ENCODE results near the gene ISCA2.
"Not testable (repeated sequence)": the region's sequence is repeated elsewhere in the genome, so short reads cannot be mapped to it uniquely, and the experiment has no call there.

ISCA2 gene

DNA sequence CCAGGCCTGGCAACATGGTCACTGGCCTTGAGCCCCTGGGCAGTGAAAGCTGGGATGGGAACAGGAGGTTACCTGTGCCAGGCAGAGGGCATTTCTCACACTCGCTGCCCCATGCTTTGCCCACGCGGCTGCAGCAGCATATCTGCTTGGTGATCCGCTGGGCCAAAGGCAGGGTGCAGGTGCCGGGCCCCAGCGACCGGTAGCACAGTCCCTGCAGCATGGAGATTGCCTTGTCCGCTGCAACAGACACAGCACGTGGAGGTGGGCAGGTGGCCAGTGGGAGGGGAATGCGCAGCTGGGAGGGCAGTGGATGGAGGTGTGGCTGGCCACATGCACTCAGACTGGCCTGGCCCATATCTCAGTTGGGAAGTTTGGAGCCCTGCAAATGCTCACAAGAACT lies 35.3 kb downstream of the ISCA2 start:
- DNase-seq (ENCODE audit: low spot score): no peak

GRCh38 chr14:74531006-74531405 lies 37.4 kb downstream of the ISCA2 start:
- no peak for DNase-seq (ENCODE audit: low spot score)

- no peak for DNase-seq (ENCODE audit: low spot score)
Measured at GRCh38 chr14:74531467-74531866, 37.9 kb downstream of the ISCA2 start.

GRCh38 chr14:74532246-74532645 lies 38.7 kb downstream of the ISCA2 start:
- DNase-seq (ENCODE audit: low spot score): no peak

DNA sequence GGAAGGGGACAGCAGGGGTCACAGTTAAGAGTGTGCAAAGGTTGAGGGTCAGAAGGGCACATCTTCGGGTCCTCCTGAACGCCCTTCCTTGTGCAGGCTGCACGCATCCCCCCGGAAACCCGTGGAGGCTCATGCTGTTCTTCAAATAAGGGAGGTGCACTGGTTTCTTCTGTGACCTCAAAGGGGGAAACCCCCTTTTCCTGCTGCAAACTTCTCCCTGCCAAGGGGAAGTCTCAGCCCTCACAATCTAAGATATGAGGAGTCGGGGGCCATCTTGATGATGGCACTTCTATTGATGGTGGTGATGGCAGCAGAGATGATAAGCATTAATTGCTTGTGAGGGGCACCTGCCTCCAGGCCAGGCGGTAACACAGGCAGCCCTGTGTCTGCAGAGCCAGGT lies 40.0 kb downstream of the ISCA2 start:
- no peak for DNase-seq (ENCODE audit: low spot score)

GRCh38 chr14:74535756-74536325 lies 42.3 kb downstream of the ISCA2 start:
- no peak for DNase-seq (ENCODE audit: low spot score)

DNA sequence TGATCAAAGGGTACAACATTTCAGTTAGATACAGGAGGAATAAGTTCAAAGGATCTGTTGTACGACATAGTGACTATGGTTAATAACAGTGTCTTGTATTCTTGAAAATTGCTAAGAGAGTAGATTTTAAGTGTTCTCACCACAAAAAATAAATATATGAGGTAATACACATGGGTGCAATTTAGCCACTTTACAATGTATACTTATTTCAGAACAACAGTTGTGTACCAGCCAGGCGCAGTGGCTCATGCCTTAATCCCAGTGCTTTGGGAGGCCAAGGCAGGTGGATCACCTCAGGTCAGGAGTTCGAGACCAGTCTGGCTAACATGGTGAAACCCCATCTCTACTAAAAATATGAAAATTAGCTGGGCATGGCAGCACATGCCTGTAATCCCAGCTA lies 42.8 kb downstream of the ISCA2 start:
- DNase-seq (ENCODE audit: low spot score): not testable (repeated sequence)

- DNase-seq (ENCODE audit: low spot score): no peak
Measured at GRCh38 chr14:74538411-74539391, 45.1 kb downstream of the ISCA2 start.

DNA sequence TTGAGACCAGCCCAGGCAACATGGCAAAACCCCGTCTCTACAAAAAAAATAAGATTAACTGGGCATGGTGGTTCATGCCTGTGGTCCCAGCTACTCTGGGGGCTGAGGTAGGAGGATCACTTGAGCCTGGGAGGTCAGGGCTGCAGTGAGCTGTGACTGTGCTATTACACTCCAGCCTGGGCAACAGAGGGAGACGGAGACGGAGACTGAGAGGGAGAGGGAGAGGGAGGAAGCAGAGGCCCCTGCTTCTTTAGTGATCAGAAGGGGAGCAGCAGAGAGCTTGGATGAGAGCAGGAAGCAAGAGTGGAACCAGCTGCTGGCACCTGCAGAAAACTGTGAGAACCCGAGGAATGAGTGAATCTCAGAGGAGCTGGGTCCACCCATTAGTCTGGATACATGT lies 45.9 kb downstream of the ISCA2 start:
- DNase-seq (ENCODE audit: low spot score): no peak

DNA sequence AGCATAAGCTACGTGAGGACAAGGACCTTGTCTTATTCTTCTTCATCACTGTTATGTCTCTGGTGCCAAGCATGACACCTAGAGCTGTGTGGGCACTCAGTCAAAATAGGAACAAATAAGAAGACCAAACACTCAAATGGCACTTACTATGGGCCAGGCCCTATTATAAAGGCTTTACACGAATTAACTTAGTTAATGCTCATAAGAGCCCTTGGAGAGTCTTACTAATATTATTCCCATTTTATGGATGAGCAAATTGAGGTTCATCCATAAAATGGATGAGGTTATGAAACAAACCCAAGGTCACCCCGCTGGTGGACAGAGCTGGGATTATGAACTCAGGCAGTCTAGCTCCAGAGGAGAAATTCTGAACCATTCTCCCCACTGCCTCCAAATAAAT lies 47.7 kb downstream of the ISCA2 start:
- no peak for DNase-seq (ENCODE audit: low spot score)

DNA sequence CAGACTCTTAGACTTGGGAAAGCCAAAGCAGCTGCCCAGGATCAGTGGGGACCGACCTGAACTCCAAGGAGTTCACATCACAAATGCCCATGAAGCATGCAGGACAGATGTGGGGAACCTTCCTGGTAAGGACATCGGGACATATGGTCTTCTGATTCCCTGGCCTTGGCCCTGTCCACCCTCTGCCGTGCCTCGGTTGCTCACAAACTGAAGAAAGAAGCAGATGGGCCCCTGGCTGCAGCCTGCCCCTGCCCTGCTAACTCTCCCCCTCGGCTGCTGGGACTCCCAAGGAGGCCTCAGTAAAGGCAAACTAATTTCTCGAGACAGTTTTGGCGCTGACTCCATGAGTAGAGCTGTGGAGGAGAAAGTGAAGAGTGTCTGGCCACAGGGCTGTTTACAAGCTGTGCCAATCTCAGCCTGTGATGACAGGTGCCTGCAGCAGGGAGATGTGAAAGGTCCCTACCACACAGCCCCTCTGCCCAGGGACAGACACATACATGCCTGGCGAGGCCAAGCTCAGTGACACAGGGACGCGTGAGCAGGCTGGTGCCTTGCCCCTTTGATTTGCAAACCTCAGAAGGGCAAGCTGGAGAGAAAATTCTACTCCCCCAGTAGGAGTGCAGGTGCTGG lies 48.6 kb downstream of the ISCA2 start:
- no peak for DNase-seq (ENCODE audit: low spot score)

- DNase-seq (ENCODE audit: low spot score): no peak
Measured at GRCh38 chr14:74543771-74544438, 50.3 kb downstream of the ISCA2 start.

DNA sequence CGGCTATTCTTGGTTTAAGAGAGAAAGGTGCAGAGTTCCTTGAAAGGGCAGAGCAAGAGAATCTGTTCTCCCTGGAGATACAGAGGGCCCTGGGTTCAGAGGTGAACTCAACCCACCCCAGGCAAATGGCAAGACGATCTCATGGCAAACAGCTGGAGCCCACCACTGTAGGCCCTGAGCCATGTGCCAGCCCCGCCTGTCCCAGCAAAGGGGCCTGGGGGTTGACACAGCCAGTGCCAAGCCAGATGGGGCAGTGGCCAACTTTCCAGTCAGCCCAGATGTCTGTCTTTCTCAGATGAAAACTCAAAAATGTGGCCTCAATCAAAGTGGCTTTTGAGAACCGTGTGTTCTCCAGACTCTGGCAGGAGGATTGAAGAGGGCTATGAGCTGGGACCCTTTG lies 51.8 kb downstream of the ISCA2 start:
- DNase-seq (ENCODE audit: low spot score): no peak

GRCh38 chr14:74546416-74546815 lies 52.9 kb downstream of the ISCA2 start:
- DNase-seq (ENCODE audit: low spot score): no peak

All from left forelimb (tissue), 1 donor.